PC-9 (cell line): Measurements from ENCODE around the gene ABR. TPM values are rescaled to one million over a fixed set of nuclear protein-coding genes. Genes with fewer than 3 reads are reported as not detected.
A peak's percentile ranks its signal among the peaks of the same experiment; 100 is the strongest.

Experiments used
- BruUV-seq: library from RNA; stranded (reverse); fragments of 400-500 nt; replicated peaks from 2 replicates; lab custom pipeline; 2021; lab: Mats Ljungman, UMichigan
- CTCF ChIA-PET: fragments of 300-600 bp; sonication (Branson Sonifier 250); formaldehyde crosslinking; loops from one replicate; lab custom pipeline; 2022; ENCODE audit warnings: antibody characterized with exemption; lab: Charles Lee
- POLR2A ChIA-PET: fragments of 300-600 bp; sonication (Branson Sonifier 250); formaldehyde crosslinking; loops from one replicate; lab custom pipeline; 2022; ENCODE audit warnings: antibody characterized with exemption; ENCODE audit not compliant: unreplicated experiment; lab: Charles Lee
- DNase-seq, 2 experiments: peaks; one replicate each; pipeline versions ENCODE4 v3.0.0 to v3.0.0-alpha.2; 2015 to 2022; ENCODE audit warnings: mixed read lengths in 1 of 2
- H2AFZ ChIP-seq: fragments of 200-600 bp; sonication (generic); 2 replicates; pipeline ENCODE4 v1.8.1; 2017; ENCODE audit warnings: antibody characterized with exemption
- H3F3A ChIP-seq: fragments of 200-600 bp; sonication (generic); 2 replicates; pipeline ENCODE4 v1.8.1; 2017; ENCODE audit warnings: antibody characterized with exemption, mild to moderate bottlenecking, low read depth; ENCODE audit not compliant: insufficient read depth
- H3K27ac ChIP-seq: fragments of 200-600 bp; sonication (generic); 2 replicates; pipeline ENCODE4 v1.6.1; 2016; ENCODE audit warnings: mixed run types
- H3K27me3 ChIP-seq: fragments of 200-600 bp; sonication (generic); 2 replicates; pipeline ENCODE4 v1.6.1; 2016; ENCODE audit warnings: low read depth, mixed run types; ENCODE audit not compliant: insufficient read depth
- H3K36me3 ChIP-seq: fragments of 200-600 bp; sonication (generic); 2 replicates; pipeline ENCODE4 v1.6.1; 2016; ENCODE audit warnings: low read depth, mixed run types
- H3K4me1 ChIP-seq: fragments of 200-600 bp; sonication (generic); replicated peaks from 2 replicates; pipeline ENCODE4 v1.6.1; 2016; ENCODE audit warnings: mixed run types; ENCODE audit not compliant: insufficient read depth
- H3K4me2 ChIP-seq: fragments of 200-600 bp; sonication (generic); 2 replicates; pipeline ENCODE4 v1.6.1; 2017; ENCODE audit warnings: mixed run types
- H3K4me3 ChIP-seq: fragments of 200-600 bp; sonication (generic); 2 replicates; pipeline ENCODE4 v1.6.1; 2016; ENCODE audit warnings: mixed run types
- H3K79me2 ChIP-seq: fragments of 200-600 bp; sonication (generic); 2 replicates; pipeline ENCODE4 v1.6.1; 2017; ENCODE audit warnings: low read depth, mixed run types
- H3K9me2 ChIP-seq: fragments of 200-600 bp; sonication (generic); 2 replicates; pipeline ENCODE4 v1.8.1; 2017; ENCODE audit warnings: mild to moderate bottlenecking; ENCODE audit not compliant: insufficient read depth
- H3K9me3 ChIP-seq: fragments of 200-600 bp; sonication (generic); 2 replicates; pipeline ENCODE4 v1.8.1; 2016; ENCODE audit warnings: low read depth; ENCODE audit not compliant: insufficient read depth
- H4K20me1 ChIP-seq: fragments of 200-600 bp; sonication (generic); 2 replicates; pipeline ENCODE4 v1.8.1; 2017; ENCODE audit not compliant: insufficient read depth
- CTCF ChIP-seq: fragments of 200-600 bp; sonication (generic); conservative IDR thresholded peaks from 2 replicates; pipeline ENCODE4 v1.6.1; 2017; ENCODE audit warnings: mixed run types, antibody characterized with exemption, mild to moderate bottlenecking, moderate library complexity
- EZH2 ChIP-seq: fragments of 200-600 bp; sonication (generic); IDR thresholded peaks from 2 replicates; pipeline ENCODE4 v1.8.0; 2017; ENCODE audit warnings: antibody characterized with exemption, low read depth
- intact Hi-C: fragments of 100-400 bp; cut with micrococcal nuclease; formaldehyde crosslinking; loops from one replicate; pipeline ENCODE4 v1.10.0; 2022; ENCODE audit not compliant: unreplicated experiment
- total RNA-seq: library from RNA; stranded (reverse); gene quantifications from 2 replicates; pipeline ENCODE4 v1.2.3, GENCODE V29; 2021

ABR gene
- total RNA-seq, 1 experiment from 2014 or later: 76.0 TPM

GRCh38 chr17:1124896-1125787 is 54.6 kb downstream of the ABR start:
- intact Hi-C loops: loop anchor here (5.0 kb wide), 1 partner anchor 132 kb away; no protein-coding TSS in a partner anchor
- H3K9me3 ChIP-seq: no peaks in the 10 kb centered on the region
- no peaks in the 10 kb centered on the region for H3K79me2 ChIP-seq
- no peak overlapping the region for H3K27ac ChIP-seq
- H3K9me2 ChIP-seq: no peaks in the 10 kb centered on the region
- no peak for TF ChIP-seq CTCF
- TF ChIP-seq EZH2: no peak
- H2AFZ ChIP-seq: no peak overlapping the region
- no peaks in the 10 kb centered on the region; the same call in 1 of the 2 replicates for H3F3A ChIP-seq
- H3K27me3 ChIP-seq: no peaks in the 10 kb centered on the region
- no peak overlapping the region for H3K4me2 ChIP-seq
- 0 out of 2 replicates have a peak, but pooled peaks cover 10% of the 10 kb centered on the region for H3K4me1 ChIP-seq
- CTCF ChIA-PET: interaction anchor here (0.6 to 0.7 kb wide), 2 partner anchors 241 to 608 kb away, joined by 8 to 13 read pairs; no protein-coding TSS in a partner anchor
- no peak overlapping the region for H3K4me3 ChIP-seq
- BruUV-seq: no TSS peak
- no peaks in the 10 kb centered on the region for H4K20me1 ChIP-seq
- H3K36me3 ChIP-seq: no peaks in the 10 kb centered on the region
- no peak for DNase-seq
- POLR2A ChIA-PET: interaction anchor here (0.5 to 0.6 kb wide), 2 partner anchors 14 to 449 kb away, joined by 4 to 5 read pairs; no protein-coding TSS in a partner anchor

GRCh38 chr17:1123921-1124715 is 55.7 kb downstream of the ABR start:
- ChIA-PET POLR2A (interaction anchor here (0.5 kb wide), 1 partner anchor 450 kb away, joined by 4 read pairs; no protein-coding TSS in a partner anchor), CTCF (interaction anchor here (0.6 to 0.7 kb wide), 2 partner anchors 242 to 609 kb away, joined by 8 to 13 read pairs; no protein-coding TSS in a partner anchor)
- TF ChIP-seq EZH2 (no peak), CTCF (no peak)
- no peak overlapping the region for H2AFZ ChIP-seq
- no TSS peak for BruUV-seq
- no peaks in the 10 kb centered on the region for H3K27me3 ChIP-seq
- H3K27ac ChIP-seq: no peak overlapping the region
- H3K4me3 ChIP-seq: no peak overlapping the region
- DNase-seq: no peak
- no peaks in the 10 kb centered on the region for H3K79me2 ChIP-seq
- no peaks in the 10 kb centered on the region for H4K20me1 ChIP-seq
- H3F3A ChIP-seq: no peaks in the 10 kb centered on the region; the same call in 1 of the 2 replicates
- no peak overlapping the region for H3K4me2 ChIP-seq
- intact Hi-C loops: loop anchor here (1.0 to 5.0 kb wide), 3 partner anchors 63 to 133 kb away; no protein-coding TSS in a partner anchor
- 0 out of 2 replicates have a peak, but pooled peaks cover 10% of the 10 kb centered on the region for H3K4me1 ChIP-seq
- no peaks in the 10 kb centered on the region for H3K9me2 ChIP-seq
- H3K36me3 ChIP-seq: no peaks in the 10 kb centered on the region
- H3K9me3 ChIP-seq: no peaks in the 10 kb centered on the region

GRCh38 chr17:1123393-1123831 is 56.4 kb downstream of the ABR start:
- no peaks in the 10 kb centered on the region for H3K9me3 ChIP-seq
- no peaks in the 10 kb centered on the region for H3K27me3 ChIP-seq
- H3K4me2 ChIP-seq: peak overlapping the region; percentile 30
- POLR2A ChIA-PET: no interaction called here
- H3K27ac ChIP-seq: no peak overlapping the region
- no peak overlapping the region for H3K4me3 ChIP-seq
- CTCF ChIA-PET: interaction anchor here (1.1 to 1.9 kb wide), 3 partner anchors 24 to 65 kb away, joined by 11 to 17 read pairs (median 11); no protein-coding TSS in a partner anchor
- no peaks in the 10 kb centered on the region; the same call in 1 of the 2 replicates for H3F3A ChIP-seq
- intact Hi-C loops: loop anchor here (1.0 to 5.0 kb wide), 3 partner anchors 64 to 134 kb away; no protein-coding TSS in a partner anchor
- H3K9me2 ChIP-seq: no peaks in the 10 kb centered on the region
- H3K36me3 ChIP-seq: no peaks in the 10 kb centered on the region
- H4K20me1 ChIP-seq: no peaks in the 10 kb centered on the region
- H2AFZ ChIP-seq: no peak overlapping the region
- 0 out of 2 replicates have a peak, but pooled peaks cover 10% of the 10 kb centered on the region for H3K4me1 ChIP-seq
- no peak for DNase-seq
- TF ChIP-seq EZH2 (no peak), CTCF (no peak)
- H3K79me2 ChIP-seq: no peaks in the 10 kb centered on the region
- BruUV-seq: no TSS peak
